Lower leg skin (tissue), 3 donors: ENCODE results near the gene TTLL4.

ENCODE experiments used
- POLR2A ChIP-seq, 2 donors: fragments of 450-650 bp; IDR thresholded peaks; one replicate each; pipeline ENCODE4 v1.6.1; 2016 to 2017; ENCODE audit warnings: antibody characterized with exemption in 2 of 2, mild to moderate bottlenecking in 1 of 2, moderate library complexity in 1 of 2
- TF ChIP-seq, protein P1 (sequence below), 3 donors: fragments of 450-650 bp; IDR thresholded peaks; one replicate each; pipeline ENCODE4 v1.5.1; 2016; ENCODE audit warnings: antibody characterized with exemption in 3 of 3, mild to moderate bottlenecking in 3 of 3, moderate library complexity in 2 of 3

DNA sequence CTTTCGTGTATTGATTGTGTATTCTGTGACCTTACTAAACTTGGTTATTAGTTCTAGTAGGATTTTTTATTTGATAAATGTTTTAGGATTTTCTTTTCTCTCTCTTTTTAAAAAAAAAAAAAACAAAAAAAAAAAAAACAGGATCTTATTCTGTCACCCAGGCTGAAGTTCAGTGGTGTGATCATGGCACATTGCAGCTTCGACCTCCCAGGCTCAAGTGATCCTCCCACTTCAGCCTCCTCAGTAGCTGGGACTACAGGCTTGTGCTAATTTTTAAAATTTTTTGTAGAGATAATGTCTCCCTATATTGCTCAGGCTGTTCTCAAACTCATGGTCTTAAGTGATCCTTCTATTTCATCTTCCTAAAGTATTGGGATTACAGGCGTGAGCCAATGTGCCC, 19.0 kb downstream of the TTLL4 start:
- TF ChIP-seq, protein P1, sequence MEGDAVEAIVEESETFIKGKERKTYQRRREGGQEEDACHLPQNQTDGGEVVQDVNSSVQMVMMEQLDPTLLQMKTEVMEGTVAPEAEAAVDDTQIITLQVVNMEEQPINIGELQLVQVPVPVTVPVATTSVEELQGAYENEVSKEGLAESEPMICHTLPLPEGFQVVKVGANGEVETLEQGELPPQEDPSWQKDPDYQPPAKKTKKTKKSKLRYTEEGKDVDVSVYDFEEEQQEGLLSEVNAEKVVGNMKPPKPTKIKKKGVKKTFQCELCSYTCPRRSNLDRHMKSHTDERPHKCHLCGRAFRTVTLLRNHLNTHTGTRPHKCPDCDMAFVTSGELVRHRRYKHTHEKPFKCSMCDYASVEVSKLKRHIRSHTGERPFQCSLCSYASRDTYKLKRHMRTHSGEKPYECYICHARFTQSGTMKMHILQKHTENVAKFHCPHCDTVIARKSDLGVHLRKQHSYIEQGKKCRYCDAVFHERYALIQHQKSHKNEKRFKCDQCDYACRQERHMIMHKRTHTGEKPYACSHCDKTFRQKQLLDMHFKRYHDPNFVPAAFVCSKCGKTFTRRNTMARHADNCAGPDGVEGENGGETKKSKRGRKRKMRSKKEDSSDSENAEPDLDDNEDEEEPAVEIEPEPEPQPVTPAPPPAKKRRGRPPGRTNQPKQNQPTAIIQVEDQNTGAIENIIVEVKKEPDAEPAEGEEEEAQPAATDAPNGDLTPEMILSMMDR (IDR thresholded peaks at IDR 0.05), result no peak
- no peak for TF ChIP-seq POLR2A (IDR thresholded peaks at IDR 0.05)
